GM18499 (cell line): ENCODE results near the gene RPS15.

Experiments used
- ATAC-seq: cut with Tn5 transposase; IDR thresholded peaks from one replicate; pipeline ENCODE4 v1.9.1; 2021; ENCODE audit warnings: moderate number of reproducible peaks; ENCODE audit not compliant: insufficient read depth, unreplicated experiment

RPS15 gene

DNA sequence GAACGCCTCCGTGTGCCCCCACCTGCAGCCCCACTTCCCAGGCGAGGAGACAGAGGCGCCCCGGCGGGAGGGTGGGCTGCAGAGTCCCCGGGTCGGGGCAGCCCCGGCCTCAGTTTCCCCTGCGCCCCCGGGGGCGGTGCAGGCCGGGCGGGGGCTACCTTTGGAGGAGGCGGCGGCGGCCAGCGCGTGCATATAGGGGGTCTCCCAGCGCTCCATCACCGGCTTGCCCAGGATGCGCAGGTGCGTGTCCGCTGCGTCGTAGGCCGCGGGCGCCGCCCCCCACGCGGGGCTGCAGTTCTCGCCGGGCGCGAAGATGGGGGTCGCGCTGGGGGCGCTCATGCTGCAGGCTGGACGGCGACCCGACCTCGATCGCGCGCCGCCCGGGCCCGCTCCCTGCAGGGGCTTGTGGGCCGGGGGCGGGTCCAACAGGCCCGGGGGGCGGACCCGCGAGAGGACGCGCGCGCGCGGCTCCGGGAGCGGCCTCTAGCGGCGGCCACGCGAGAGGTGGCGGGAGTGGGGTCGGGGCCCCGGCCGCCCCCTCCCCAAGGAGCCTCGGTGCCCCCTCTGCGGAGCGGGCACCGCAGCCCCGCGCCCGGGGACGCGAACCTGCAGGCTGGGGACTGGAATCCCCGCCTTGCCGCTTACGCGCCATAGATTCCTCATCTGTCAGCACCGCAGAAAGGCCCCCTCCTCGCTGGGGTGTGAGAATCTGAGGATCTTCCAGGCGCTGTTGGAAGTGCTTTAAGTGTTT lies 36.9 kb upstream of the RPS15 start, which contains the start of gene GAMT:
GAMT (minus strand) TSS at position 405 of the 751 bp plus-strand sequence; CDS start at position 339, 66 bp downstream.
- ATAC-seq: no peak

GRCh38 chr19:1401889-1402217 lies 36.3 kb upstream of the RPS15 start:
- no peak for ATAC-seq

DNA sequence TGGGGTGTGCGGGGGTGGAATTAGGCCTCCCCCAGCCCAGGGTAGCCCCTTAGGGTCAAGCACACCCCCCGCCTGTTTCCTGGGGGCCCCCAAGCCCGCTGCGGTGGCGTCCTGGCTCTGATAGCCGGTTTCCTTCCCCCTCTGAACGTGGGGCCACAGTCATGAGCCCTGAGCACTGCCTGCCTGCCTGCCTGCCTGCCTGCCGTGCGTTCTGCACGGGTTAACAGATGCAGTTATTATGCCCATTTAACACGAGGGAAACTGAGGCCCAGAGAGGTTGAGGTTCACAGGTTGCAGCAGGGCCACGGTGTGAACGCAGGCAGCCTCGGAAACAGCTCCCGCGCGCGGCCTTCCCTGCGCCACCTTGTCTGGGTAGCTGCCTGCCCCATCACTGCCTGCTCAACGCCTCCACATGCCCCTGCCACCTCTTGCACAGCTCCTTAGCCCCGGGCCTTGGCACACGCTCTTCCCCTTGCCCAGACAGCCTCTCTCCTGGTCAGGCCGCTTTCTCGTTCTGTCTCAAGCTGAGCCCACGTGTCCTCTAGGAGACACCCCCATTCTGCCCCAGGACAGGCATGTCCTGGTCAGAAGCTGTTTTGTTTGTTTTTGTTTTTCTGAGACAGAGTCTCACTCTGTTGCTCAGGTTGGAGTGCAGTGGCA lies 35.7 kb upstream of the RPS15 start:
- no peak for ATAC-seq

DNA sequence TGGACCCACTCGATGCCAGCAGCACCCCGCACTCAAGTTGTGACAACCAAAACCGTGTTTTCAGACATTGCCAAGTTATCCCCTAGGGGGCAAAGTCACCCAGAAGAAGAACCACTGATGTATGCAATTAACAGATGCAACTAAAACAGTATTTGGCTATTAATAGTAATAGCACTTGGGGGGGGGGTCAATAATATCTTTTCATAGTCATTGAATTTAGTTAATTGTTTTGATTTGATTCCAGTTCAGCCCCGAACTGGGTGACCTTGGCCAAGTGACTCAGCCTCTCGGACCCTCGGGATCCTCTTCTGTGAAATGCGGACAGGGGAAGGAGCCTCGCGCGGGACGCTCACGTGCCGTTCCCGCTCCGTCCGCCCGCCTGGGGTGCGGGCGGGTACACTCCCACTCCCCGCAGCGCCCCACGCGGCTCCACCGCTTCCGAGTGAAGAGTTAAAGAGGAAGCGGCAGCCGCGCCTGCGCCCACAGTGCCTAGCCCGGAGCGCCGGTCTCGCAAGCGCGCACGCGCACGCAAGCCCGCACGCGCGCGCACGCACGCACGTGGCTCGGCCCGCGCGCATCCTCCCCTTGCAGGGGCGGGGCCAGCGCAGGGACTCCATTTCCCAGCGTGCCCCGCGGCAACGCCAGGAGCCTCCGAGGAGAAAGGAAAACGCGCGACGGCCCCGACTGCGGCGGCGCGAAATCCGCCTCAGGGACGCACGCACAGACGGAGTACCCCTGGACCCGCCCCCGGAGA lies 31.2 kb upstream of the RPS15 start:
- peak; percentile 45 for ATAC-seq

GRCh38 chr19:1407528-1408299 lies 30.5 kb upstream of the RPS15 start, which contains the start of gene DAZAP1:
DAZAP1 (plus strand) TSS chr19:1407586; CDS start chr19:1407774, 188 bp downstream.
- ATAC-seq: peak; percentile 5

- ATAC-seq: no peak
These were observed 29.6 kb upstream of the RPS15 start for GRCh38 chr19:1408300-1409203.

- ATAC-seq: no peak
These were observed 28.8 kb upstream of the RPS15 start for GRCh38 chr19:1409204-1410005.

DNA sequence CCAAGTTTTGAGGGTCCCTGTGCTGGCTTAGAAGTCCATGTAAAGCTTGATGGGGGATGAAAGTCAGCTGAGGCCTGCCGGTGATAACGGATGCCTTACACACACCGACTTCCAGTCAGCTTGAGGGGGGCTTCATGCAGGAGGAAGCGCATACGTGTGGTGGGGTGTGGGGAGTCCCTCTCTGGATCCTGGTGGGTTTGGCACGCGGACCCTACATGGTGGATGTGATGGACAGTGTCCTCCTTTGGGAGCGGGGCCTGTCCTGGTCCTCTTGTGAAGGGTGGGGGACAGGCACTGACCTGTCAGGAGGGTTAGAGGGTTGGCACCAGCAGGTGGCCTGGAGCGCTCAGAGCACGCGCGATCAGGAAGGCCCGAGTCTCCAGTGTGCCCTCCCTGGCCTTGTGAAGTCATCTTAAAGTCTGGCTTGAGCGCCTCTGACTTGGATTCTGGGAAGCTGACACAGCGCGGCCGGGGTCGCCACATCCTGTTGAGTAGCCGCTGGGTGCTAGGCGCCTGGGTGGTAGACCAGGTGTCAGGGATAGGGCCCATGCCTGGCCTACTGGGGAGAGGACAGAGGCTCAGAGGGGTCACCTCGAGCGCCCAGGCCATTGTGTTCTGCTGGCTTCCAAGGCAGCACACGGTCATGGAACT lies 27.9 kb upstream of the RPS15 start:
- ATAC-seq: no peak

- ATAC-seq: no peak
These were observed 27.4 kb upstream of the RPS15 start for GRCh38 chr19:1410789-1411188.

GRCh38 chr19:1411255-1412191 lies 26.7 kb upstream of the RPS15 start:
- no peak for ATAC-seq

DNA sequence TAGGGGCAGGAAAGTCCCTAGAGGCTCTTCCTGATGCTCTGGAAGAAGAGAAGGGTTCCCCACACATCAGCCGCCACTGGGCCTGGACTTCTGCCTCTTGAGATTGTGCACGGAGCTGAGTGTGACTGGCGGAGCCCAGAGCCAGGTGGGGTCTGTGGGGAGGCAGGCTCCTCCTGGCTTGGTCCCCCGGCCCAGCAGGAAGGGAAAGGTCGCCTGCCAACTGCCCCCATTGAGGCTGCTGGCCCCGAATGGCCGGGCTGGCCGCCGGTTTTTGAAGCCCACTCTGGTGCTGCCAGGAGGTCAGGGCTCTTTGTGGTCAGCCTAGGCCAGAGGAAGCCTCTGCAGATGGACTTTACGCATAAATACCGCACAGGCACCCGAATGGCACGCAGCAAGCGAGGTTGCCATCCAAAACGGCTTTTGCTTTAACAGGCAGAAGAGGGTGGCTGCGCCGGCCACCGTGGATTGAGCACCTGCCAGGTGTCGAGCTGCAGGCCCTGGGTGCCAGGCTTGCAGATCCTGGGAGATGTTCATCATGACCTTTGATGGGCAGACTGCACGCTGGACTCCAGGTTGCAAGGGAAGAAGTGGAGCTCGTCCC lies 25.8 kb upstream of the RPS15 start:
- ATAC-seq: no peak

- ATAC-seq: no peak
These were observed 25.0 kb upstream of the RPS15 start for GRCh38 chr19:1412995-1413800.

GRCh38 chr19:1416014-1416841 lies 22.0 kb upstream of the RPS15 start:
- ATAC-seq: no peak

- ATAC-seq: no peak
These were observed 21.1 kb upstream of the RPS15 start for GRCh38 chr19:1417145-1417544.
